B cell (primary cell): ENCODE data around the gene IL1R2.

Experiments
- EZH2 ChIP-seq: IDR thresholded peaks from 2 replicates; pipeline ENCODE4 v1.6.1; 2012; ENCODE audit warnings: borderline replicate concordance, low read depth, mild to moderate bottlenecking, moderate library complexity, low read length; ENCODE audit not compliant: insufficient read depth, poor library complexity, severe bottlenecking
- TF ChIP-seq, protein P1 (sequence below): fragments of 200-600 bp; IDR thresholded peaks from one replicate; pipeline ENCODE4 v1.8.0; 2022; ENCODE audit warnings: antibody characterized with exemption, mild to moderate bottlenecking

- TF ChIP-seq, protein P1, sequence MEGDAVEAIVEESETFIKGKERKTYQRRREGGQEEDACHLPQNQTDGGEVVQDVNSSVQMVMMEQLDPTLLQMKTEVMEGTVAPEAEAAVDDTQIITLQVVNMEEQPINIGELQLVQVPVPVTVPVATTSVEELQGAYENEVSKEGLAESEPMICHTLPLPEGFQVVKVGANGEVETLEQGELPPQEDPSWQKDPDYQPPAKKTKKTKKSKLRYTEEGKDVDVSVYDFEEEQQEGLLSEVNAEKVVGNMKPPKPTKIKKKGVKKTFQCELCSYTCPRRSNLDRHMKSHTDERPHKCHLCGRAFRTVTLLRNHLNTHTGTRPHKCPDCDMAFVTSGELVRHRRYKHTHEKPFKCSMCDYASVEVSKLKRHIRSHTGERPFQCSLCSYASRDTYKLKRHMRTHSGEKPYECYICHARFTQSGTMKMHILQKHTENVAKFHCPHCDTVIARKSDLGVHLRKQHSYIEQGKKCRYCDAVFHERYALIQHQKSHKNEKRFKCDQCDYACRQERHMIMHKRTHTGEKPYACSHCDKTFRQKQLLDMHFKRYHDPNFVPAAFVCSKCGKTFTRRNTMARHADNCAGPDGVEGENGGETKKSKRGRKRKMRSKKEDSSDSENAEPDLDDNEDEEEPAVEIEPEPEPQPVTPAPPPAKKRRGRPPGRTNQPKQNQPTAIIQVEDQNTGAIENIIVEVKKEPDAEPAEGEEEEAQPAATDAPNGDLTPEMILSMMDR = no peak
- no peak for TF ChIP-seq EZH2
Measured at GRCh38 chr2:101993772-101994171, 2.0 kb downstream of the IL1R2 start.
